Fibroblast of skin of back (primary cell): ENCODE results near the gene ZNF580.

ENCODE experiments used
- DNase-seq: peaks from one replicate; pipeline ENCODE4 v3.0.0-alpha.2; 2013

ZNF580 gene

DNA sequence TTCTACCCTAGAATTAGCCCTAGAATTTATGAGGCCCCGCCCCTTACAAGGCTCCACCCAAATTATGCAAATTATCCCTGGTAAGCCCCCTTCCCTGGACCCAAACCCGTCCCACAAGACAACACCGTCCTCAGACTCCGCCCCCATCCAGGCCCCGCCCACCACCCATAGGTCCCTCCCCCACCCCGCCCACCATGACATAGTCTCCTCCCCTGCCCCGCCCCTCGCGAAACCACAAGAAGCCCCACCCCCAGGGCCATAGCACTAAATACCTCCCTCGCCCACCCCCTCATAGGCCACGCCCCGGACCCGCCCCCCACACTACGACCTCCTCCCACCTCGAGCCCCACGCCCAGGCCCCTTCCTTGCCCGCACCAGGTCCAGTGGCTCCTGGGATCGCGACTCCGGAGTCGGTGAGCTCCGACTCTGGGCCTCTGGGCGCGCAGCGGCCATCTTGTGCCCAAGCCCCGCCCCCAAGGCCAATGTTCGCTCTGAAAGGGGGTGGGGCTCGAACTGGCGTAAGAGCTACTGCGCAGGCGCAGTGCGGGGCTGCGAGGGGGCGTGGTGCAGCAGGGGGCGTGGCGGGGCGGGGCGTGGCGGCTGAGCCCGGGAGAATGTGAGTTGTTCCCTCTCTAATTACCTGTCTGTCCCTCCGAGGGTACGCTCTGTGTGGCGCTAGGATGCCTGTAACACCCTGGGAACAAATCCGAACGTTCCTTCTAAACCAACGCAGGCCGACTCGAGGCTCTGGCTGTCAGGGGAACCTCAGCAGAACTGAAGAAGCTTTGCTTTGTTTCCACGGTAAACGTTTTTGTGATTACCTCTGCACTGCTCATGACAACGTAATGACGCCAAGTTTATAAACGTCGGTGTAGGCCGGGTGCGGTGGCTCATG lies 16.4 kb upstream of the ZNF580 start, which contains the start of gene ZNF784:
Gene ZNF784, minus strand, starts transcription at position 458 of the 895 bp plus-strand sequence. Its CDS starts 5 bp downstream, at position 453.
- peak; percentile 86 for DNase-seq

DNA sequence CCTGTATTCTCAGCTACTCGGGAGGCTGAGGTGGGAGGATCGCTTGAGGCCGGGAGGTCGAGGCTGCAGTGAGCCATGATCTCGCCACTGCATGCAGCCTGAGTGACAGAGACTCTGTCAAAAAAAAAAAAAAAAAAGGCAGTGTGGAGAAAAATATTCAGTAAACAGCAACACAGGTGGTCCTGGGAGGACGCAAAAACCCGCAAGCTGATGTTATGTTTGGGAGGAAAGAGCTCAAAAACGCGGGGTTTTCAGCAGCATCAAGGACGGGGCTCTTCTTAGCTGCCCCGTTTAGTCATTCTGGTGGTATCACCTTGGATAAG lies 15.8 kb upstream of the ZNF580 start:
- no peak for DNase-seq

DNA sequence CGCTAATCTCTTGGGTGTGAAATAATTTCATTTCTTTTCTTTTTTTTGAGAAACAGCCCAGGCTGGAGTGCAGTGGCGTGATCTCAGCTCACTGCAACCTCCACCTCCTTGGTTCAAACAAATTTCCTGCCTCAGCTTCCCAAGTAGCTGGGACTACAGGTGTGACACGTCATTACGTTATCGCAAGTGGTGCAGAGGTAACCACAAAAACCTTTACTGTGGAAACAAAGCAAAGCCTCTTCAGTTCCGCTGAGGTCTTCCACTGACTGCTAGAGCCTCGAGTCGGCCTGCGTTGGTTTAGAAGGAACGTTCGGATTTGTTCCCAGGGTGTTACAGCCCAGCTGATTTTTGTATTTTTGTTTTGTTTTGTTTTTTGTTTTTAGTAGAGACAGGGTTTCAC lies 14.5 kb upstream of the ZNF580 start:
- no peak for DNase-seq

DNA sequence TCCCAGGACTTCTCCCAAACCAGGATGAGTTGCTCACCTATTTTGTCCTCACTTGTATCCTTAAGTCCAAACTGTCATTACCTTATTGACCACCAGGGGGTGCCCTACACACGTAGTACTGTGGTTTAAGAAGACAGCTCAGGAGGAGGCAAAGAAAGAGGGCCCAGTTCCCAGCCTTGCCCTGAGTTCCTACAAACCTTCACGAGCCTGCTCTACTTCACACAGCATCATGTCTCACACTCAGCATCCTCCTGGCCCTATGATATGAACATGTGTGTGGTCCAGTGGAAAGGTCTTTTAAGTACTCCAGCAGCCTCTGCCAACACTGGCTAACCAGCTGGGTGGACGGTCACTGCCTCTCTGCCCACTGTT lies 8.4 kb upstream of the ZNF580 start:
- peak; percentile 88 for DNase-seq

DNA sequence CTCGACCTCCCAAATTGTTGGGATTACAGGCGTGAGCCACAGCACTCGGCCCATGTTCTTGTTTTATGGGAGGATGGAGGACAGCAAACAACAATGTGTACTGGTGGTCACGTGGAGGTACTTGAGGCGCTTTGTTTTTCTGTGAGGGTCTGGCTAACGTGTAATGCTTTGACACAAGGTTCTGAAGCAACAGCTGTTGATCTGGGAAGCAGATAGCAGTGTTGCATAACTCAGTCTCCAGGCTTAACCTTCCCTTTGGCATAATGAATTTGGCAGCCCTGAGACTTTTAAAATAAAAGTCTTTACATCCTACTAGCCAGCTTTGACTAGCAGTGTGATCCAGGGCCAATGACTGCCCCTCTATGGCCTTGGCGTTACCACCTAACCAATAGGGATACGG lies 6.9 kb upstream of the ZNF580 start:
- DNase-seq: no peak

DNA sequence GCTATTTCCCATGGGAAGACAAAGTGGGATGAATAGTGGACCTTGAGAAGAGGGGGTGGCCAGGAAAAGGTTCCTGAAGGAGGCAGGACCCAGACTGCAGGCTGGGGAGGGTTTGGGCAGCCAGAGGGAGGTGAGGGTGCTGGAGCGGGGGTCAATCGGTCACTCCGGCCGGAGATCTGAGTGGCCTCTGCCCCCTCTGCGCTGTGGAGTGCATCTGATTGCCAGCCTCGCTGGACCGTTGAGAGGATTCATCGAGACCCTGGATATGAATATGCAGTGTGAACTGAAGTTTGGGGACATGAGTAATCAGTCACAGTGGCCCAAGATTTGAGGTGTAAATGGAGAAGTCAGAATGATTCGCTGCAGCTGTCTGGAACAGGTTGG lies 5.5 kb upstream of the ZNF580 start:
- DNase-seq: no peak

DNA sequence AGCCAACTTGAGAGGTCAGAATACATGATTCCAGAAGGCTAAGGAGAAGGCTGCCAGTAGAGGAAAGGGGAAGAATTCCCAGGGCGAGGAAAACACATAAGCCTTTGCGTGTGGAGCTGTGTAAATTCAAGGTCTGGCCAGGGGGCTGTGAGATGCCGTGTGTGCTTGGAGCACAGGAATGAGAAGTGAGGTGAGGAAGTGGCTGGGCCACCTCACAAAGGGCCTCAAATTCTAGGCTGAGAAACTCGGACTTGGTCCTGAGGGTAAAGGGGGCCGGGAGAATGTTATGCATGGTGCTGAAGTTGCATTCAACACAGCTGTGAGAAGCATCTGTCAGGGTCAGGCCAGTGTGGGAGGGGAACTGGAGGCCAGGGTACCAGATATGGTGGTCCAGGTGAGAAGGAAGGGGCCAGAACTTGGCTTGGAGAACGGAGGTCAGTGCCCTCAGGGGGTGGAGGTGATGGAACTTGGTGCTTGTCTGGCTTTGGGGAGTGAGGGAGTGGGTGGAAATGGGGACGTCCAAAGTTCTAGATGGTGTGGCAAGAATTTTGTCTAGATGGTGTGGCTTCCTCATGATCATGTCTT lies 4.9 kb upstream of the ZNF580 start:
- no peak for DNase-seq

DNA sequence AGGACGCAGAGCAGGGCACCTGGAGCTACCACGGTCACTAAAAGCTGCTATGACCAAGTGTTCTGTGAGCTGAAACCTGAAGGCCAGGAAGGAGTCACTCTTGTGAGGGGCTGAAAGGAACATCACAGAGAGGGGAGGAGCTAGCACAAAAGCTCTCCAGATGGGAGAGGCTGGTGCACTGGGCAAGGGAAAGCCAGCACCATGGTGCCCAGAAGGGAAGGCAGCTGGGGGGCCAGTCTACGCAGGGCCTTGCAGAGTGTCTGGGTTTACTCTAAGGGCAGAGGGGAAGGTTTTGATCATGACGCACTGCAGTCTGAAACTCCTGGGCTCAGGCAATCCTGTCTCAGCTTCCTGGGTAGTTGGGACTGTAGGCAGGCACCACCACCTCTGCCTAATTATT lies 4.1 kb upstream of the ZNF580 start:
- no peak for DNase-seq

DNA sequence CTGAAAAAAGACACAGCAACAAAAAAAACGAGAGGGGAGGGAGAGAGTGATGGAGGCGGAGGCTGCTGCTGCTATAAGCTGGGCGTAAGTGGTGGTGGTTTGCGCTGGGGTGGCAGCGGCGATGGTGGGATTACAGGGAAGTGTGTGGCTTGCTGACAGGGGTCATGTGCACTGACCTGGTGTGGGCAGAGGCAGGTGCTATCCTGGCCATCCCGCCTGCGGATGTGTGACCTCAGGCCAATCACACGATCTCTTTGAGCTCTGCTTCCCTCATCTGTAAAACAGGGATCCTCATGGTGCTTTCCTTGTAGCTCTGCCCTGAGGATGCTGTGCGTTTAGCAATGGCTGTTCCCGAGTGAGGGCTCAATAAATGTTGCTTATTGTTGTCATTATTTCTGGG lies 3.3 kb upstream of the ZNF580 start:
- no peak for DNase-seq

DNA sequence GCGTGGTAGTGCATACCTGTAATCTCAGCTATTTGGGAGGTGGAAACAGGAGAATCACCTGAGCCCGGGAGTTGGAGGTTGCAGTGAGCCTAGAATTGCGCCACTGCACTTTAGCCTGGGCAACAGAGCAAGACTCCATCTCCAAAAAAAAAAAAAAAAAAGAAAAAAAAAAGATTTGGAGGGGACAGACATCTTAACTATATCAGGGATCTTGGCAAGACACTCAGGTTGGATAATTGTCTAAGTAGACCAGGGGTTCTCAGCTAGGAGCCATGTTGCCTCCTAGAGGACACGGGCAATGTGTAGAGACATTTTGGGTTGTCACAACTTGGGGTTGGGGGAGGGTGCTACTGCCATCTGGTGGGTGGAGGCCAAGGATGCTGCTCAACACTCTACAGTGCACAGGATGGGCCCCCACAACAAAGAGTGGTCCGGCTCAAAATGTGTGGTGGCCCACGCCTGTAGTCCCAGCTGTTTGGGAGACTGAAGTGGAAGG lies 1.9 kb upstream of the ZNF580 start:
- peak; percentile 64 for DNase-seq

DNA sequence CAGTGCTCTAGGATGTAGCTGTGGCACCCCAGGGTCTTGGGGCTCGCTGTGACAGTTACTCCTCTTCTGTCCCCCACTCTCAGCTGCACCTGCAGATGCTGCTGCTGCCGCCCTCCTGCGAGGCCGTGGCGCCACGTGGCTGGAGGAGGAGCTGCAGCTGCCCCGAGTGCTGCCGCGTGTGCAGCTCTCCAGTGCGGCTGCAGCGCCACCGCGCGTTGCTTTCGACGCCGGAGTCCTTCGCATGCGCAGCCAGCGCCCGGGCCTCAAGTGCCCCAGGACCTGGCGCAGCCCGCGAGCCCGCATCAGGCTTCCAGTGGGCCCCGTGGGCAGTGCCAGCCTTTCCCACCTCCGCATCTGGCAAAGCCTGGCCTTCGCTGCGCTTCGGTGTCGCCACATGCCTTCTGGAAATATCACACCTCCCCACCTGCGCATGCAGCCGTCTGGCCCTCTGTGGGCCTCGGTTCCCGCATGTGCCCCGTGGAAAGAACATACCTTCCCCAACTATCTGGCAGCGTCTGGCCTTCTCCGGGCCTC lies 692 bp upstream of the ZNF580 start:
- peak; percentile 78 for DNase-seq

DNA sequence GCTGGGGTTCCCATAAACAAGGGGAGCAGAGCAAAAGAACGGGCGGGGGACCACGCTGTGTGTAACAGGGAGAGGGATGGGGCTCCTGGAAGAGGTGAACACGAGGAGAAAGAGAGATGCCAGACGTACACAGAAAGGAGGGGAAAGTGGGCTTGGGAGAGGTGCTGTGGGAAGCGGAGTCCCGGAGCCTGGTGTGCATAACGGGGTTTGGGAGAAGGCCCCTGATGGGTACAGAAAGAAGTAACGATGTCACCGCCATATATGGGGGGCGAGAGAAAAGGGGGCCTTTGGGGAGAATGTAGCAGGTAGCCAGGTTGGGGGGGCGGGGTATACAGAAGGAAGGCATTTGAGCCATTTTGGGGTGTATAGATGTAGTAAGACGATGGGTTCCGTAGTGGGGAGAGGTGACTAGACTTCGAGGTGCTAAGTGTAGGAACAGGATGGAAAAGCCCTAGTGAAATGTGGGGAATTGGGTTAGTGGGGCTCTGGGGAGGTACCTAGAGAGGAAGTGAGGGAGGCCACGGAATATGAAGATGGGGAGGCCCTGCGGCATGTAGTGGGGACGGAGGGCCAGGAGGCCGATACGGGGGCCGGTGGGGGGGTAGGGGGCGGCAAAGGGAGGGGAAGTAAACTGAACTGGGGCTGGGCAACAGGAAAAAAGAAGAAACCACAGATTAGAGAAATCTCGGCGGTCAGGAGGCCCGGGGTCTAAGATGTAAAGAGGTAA lies 787 bp downstream of the ZNF580 start:
- no peak for DNase-seq

DNA sequence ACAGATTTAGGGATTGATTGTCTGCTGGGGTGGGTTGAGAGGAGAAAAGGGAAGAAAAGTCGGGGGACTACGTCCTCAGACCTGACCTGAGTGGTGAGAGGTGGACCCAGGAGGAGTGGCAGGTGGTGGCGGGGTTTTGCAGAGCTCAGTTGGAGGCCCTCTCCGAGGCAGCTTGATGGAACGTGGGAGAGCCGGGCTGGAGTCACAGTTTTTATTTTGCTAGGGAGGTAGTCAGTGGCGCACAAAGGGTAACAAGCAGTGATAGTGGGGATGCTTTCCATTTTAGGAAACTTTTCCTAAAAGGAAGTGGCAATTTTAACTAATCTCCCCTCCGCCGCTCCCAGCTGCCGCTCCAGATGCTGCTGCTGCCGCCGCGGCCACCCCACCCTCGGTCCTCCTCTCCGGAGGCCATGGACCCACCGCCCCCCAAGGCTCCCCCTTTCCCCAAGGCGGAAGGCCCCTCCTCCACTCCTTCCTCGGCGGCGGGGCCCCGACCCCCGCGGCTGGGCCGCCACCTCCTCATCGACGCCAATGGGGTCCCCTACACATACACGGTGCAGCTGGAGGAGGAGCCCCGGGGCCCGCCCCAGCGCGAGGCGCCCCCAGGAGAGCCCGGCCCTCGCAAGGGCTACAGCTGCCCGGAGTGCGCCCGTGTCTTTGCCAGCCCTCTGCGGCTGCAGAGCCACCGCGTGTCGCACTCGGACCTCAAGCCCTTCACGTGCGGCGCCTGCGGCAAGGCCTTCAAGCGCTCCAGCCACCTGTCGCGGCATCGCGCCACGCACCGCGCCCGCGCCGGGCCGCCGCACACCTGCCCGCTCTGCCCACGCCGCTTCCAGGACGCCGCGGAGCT lies 1.6 kb downstream of the ZNF580 start:
- peak; percentile 21 for DNase-seq

DNA sequence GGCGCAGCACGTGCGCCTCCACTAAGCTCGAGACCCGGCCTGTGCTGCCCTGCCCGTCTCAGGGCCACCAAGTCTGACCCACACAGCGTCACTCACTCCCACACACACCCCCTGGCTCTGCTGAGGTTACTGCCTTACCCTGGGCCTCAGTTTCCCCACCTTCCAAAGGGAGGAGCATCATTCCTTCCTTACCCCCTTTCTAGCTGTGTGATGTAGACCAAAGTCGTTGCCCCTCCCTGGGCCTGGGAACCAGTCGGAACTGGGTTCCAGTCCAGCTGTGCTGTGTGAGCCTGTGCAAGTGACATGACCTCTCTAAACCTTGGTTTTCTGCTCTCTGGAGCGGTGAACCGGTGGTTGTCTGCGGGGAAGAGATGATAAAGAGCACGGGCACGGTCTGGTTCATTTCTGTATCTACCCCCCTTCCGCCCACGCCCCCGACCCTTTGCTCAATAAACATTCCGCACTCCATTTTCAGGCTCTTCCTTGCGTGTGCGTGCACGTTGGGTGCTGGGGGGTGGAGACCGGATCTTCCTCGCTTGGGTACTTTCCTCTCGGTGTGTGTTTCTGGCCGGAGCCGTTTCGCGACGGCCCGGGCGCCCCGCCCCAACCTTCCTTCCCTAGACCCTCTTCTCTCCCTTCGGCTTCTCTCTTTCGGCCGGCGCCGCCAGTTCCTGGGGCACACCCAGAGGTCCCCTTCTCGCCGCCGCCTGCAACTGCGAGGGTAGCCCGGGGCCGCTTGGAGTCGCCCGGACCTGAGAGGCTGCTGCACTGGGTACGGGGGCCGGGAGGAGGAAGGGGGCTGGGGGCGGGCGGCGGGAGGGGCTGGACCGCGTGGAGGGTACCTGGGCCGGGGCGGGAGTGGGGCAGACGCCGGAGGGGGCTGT lies 2.4 kb downstream of the ZNF580 start, which contains the start of gene ZNF581:
Gene ZNF581, plus strand, starts transcription at position 647 of the 884 bp plus-strand sequence. CDS start 923 bp downstream, outside the sequence.
- DNase-seq: peak; percentile 74

DNA sequence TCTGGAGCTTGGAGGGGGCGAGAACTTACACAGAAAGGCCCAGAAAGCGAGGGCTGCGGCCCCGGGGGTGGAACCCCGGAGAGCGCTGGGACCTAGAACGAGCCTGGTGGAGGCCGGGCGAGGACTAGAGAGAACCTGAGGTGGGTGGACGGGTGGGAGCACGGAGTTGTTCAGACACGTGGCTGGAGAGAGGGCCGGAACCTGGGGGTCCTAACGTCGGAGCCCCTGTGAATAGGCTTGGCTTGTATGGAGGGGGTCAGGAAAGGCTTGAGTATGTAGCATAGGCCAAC lies 3.0 kb downstream of the ZNF580 start:
- no peak for DNase-seq

DNA sequence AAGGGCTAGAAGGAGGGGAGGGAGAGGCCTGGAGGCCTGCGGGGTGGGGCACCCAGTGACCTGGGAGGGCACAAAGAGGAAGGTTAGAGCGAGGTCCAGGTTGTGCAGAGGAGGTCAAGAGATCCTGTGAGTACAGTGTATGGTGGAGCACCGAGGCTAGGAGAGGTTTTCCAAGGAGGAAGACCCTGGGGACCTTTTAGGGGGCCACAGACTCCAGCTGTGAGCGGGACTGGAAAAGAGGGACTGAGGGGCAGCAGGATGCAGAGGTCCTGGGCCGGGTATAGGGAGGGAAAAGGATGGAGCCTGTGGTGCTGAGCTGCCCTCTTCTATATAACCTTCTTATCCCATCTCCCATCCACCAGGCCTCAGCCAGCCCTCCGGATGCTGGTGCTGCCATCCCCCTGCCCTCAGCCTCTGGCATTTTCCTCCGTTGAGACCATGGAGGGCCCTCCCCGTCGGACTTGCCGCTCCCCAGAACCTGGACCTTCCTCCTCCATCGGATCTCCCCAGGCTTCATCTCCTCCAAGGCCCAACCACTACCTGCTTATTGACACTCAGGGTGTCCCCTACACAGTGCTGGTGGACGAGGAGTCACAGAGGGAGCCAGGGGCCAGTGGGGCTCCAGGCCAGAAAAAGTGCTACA lies 3.5 kb downstream of the ZNF580 start:
- no peak for DNase-seq

DNA sequence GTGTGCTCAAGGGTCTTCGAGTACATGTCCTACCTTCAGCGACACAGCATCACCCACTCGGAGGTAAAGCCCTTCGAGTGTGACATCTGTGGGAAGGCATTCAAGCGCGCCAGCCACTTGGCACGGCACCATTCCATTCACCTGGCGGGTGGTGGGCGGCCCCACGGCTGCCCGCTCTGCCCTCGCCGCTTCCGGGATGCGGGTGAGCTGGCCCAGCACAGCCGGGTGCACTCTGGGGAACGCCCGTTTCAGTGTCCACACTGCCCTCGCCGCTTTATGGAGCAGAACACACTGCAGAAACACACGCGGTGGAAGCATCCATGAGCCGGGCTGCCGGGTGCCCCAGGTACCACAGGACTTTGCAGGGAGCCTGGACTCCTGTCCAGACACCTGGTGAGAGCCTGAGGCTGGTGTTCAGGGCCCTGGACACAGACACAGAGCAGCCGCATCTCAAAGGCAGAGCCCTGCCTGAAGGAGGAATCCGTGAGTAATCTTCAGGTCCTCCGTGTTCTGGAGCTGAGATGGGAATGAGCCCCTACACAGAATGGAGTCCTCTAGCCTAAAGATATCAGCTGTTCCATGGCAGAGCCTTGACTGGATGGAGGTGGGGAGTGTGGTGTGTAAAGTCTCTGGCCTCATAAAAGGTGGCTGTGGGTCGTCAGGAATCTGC lies 4.2 kb downstream of the ZNF580 start:
- no peak for DNase-seq

DNA sequence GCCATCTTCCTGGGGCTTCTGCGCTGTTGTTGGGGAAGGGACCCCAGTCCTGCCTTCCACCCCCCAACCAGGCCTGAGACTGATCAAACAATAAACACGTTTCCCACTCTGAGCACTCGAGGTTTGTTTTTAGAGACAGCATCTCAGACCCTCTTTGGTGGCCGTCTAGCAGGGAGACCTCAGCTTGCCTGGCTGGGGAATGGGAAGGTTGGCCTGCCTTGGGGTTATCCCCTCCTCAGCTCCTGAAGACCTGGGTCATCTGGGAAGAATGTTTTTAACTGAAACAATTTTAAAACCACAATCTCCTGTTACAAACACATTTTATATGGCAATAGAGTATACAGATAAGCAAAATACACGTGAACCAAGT lies 4.7 kb downstream of the ZNF580 start:
- no peak for DNase-seq

DNA sequence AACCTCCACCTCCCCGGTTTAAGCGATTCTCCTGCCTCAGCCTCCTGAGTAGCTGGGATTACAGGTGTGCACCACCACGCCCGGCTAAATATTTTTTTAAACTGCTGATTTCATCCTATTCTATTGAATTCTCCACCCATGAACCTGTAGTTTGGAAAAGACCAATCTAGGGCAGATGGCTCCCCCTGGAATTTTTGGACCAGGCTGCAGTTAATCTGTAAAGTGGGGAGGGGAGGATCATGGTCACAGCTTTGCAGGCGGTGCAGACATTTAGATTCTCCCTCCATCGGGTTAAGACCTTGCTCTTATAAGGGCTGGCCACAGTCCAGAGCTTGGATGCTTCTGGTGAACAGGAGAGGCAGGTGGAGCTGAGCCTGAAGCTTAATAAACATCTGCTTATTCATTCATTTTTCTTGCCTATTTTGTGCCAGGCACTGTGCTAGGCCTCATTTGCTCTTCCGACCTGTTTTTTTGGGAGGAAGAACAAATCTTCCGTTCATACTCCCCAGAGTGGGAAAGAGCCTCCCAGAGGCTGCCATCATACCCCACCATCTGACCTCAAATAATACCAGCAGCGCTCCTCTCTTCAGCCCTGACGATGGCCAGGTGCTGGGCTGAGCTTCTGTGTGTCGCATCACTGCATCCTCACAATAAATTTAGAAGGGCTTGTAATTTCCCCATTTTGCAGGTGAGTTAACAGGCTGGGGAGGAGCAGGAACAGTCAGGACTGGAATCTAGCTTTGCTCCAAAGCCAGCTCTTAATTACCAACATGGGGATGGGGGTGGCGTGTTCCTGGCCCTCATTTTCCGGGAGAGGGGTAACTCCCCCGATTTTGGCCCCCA lies 6.3 kb downstream of the ZNF580 start:
- no peak for DNase-seq
